ENCODE measurements around the gene ZDHHC14. TPM values are rescaled to one million over a fixed set of nuclear protein-coding genes. Genes with fewer than 3 reads are reported as not detected.

The ZDHHC14 gene
- total and polyA plus RNA-seq, 2 of the 8 experiments (the other 6 are each of a cell fraction or from before 2014, with no cell fraction given), result 2.9 to 5.3 TPM

DNA sequence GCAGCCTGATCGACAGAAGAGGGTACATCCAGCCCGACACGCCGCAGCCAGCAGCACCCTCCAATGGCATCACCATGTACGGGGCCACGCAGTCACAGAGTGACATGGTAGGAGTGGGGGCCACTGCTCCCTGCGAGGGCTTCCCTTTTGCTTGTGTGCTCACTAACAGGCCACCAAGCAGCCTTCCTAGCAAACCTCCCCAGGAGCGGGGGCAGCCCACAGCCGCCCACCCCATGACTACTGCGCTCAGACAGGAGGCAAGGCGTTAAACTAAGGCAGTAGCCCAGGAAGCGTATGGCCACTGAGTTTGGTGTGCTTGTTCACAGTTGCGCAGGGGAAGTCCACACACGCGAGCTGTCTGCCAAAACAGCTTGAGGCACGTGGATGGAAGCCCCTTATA lies 272.5 kb downstream of the ZDHHC14 start:
- no peaks in the 10 kb centered on the region for H3K9me3 ChIP-seq (ENCODE audit: insufficient read depth in 2 of 2, low read depth in 1 of 2, low read length in 1 of 2)
- CTCF ChIA-PET (ENCODE audit: partially characterized antibody), result interaction anchor here (1.1 to 1.2 kb wide), 2 partner anchors 11 to 16 kb away, joined by 3 read pairs; no protein-coding TSS in a partner anchor
- H3K18ac ChIP-seq (ENCODE audit: extremely low read depth, low read length), result no peak overlapping the region
- no peak overlapping the region for H2BK120ac ChIP-seq (replicated peaks; ENCODE audit: low read depth, low read length)
- H3K27ac ChIP-seq (ENCODE audit: low read depth, low read length), result no peak overlapping the region
- H3K4me3 ChIP-seq (ENCODE audit: extremely low read depth in 1 of 4, insufficient read depth in 2 of 4, low read depth in 3 of 4, low read length in 4 of 4), result no peak overlapping the region
- H4K20me1 ChIP-seq (replicated peaks in 1 of 2; ENCODE audit: control insufficient read depth in 1 of 2, insufficient read depth in 2 of 2, low read length in 2 of 2), result no peaks in the 10 kb centered on the region
- no peaks in the 10 kb centered on the region for H3K79me2 ChIP-seq (ENCODE audit: control insufficient read depth in 1 of 2, insufficient read depth in 2 of 2, low read length in 2 of 2)
- 0 out of 2 replicates have a peak overlapping the region, but pooled peaks have one; percentile 50 for H2BK12ac ChIP-seq (ENCODE audit: low read depth, low read length)
- H2BK5ac ChIP-seq (ENCODE audit: low read depth, low read length), result peak overlapping the region; percentile 13; the same call in 1 of the 2 replicates
- no peak overlapping the region for H3K4ac ChIP-seq (replicated peaks; ENCODE audit: insufficient read length, low read depth, low read length)
- DNase-seq (ENCODE audit: low read depth in 1 of 2, low spot score in 2 of 2) (no peak), FAIRE-seq (no peak)
- H2BK20ac ChIP-seq (ENCODE audit: low read length), result no peak overlapping the region; the same call in 1 of the 2 replicates
- no peaks in the 10 kb centered on the region for H3K36me3 ChIP-seq (ENCODE audit: control insufficient read depth in 2 of 4, insufficient read depth in 4 of 4, low read length in 3 of 4)
- 88% methylated on average over 16 of the region's 16 CpGs; no CpG with 5 or more reads in 1 of the 2 experiments for WGBS, 2 experiments (ENCODE audit: extremely low coverage in 1 of 2, insufficient coverage in 1 of 2, insufficient read length in 1 of 2, insufficient replicate concordance in 2 of 2, low coverage in 1 of 2, low lambda C conversion rate in 2 of 2, missing lambda C conversion rate in 1 of 2)
- H3K23me2 ChIP-seq (ENCODE audit: low read depth, low read length), result no peaks in the 10 kb centered on the region
- no peak overlapping the region for H3K23ac ChIP-seq (ENCODE audit: insufficient read length)
- H2BK15ac ChIP-seq (ENCODE audit: low read length), result no peak overlapping the region
- no peaks in the 10 kb centered on the region for H3K27me3 ChIP-seq (replicated peaks in 1 of 4; ENCODE audit: control insufficient read depth in 3 of 4, extremely low read depth in 1 of 4, insufficient read depth in 3 of 4, low read length in 3 of 4)
- H3K56ac ChIP-seq (replicated peaks; ENCODE audit: insufficient read length, low read depth, low read length), result no peak overlapping the region
- H3K79me1 ChIP-seq (ENCODE audit: low read depth, low read length), result no peaks in the 10 kb centered on the region
- TF ChIP-seq RAD21 (IDR thresholded peaks at IDR 0.05 in 1 of 2, conservative IDR thresholded peaks at IDR 0.05 in 1 of 2; ENCODE audit: low read depth in 2 of 2, low read length in 2 of 2) (peak in 1 of 2 experiments; percentile 17; a peak in 3 of 4 replicates), BRCA1 (IDR thresholded peaks at IDR 0.05; ENCODE audit: low read depth, low read length) (no peak)
- no peak overlapping the region for H2AFZ ChIP-seq (ENCODE audit: low read length)
- H4K5ac ChIP-seq (ENCODE audit: insufficient read length, low read depth, low read length), result no peak overlapping the region
- POLR2A ChIA-PET (ENCODE audit: partially characterized antibody), result no interaction called here
- H3K14ac ChIP-seq (ENCODE audit: insufficient read length), result no peak overlapping the region
- H2AK5ac ChIP-seq (ENCODE audit: low read depth, low read length), result no peak overlapping the region
- no peak overlapping the region for H4K91ac ChIP-seq (replicated peaks; ENCODE audit: insufficient read length, low read length)
- H3K9ac ChIP-seq (replicated peaks in 1 of 4; ENCODE audit: extremely low read depth in 1 of 4, low read depth in 3 of 4, low read length in 3 of 4), result no peak overlapping the region; a peak in 1 of 7 replicates
- H3K4me1 ChIP-seq (replicated peaks in 1 of 4; ENCODE audit: control insufficient read depth in 3 of 4, insufficient read depth in 4 of 4, low read length in 3 of 4), result no peaks in the 10 kb centered on the region; a peak in 2 of 7 replicates
- no peak overlapping the region for H4K8ac ChIP-seq (ENCODE audit: extremely low read depth, insufficient read depth, low read length)
- no peak overlapping the region for H3K4me2 ChIP-seq (ENCODE audit: insufficient read depth in 1 of 2, low read depth in 2 of 2, low read length in 2 of 2)
